HepG2 (cell line): ENCODE measurements around the gene SLC16A5. TPM values are rescaled to one million over a fixed set of nuclear protein-coding genes. Genes with fewer than 3 reads are reported as not detected.

Experiments
- ATF5 ChIP-seq: sonication (generic); formaldehyde crosslinking; IDR thresholded peaks from 2 replicates; pipeline ENCODE4 v1.4.0; 2020; ENCODE audit warnings: mild to moderate bottlenecking, low read depth, missing genetic modification reagents
- HNF1A ChIP-seq, 2 experiments: sonication (generic) in 1 of 2; formaldehyde crosslinking in 1 of 2; IDR thresholded peaks; 2 replicates each; pipeline versions ENCODE4 v1.4.0 to v1.6.1; 2016 to 2020; ENCODE audit warnings: borderline replicate concordance in 1 of 2, low read depth in 1 of 2, mild to moderate bottlenecking in 1 of 2, missing genetic modification reagents in 1 of 2
- NFAT5 ChIP-seq: sonication (generic); formaldehyde crosslinking; IDR thresholded peaks from 2 replicates; pipeline ENCODE4 v1.4.0; 2020; ENCODE audit warnings: missing genetic modification reagents
- NFYC ChIP-seq: IDR thresholded peaks from 2 replicates; pipeline ENCODE4 v1.6.1; 2016; ENCODE audit warnings: missing genetic modification reagents, missing compliant biosample characterization
- RBM39 ChIP-seq: fragments of 200-400 bp; formaldehyde crosslinking; IDR thresholded peaks from one replicate; pipeline ENCODE4 v1.6.1; 2018; ENCODE audit warnings: antibody characterized with exemption, mild to moderate bottlenecking, low read depth, low read length; ENCODE audit not compliant: poor library complexity, severe bottlenecking
- REL ChIP-seq: sonication (generic); formaldehyde crosslinking; conservative IDR thresholded peaks from 2 replicates; pipeline ENCODE4 v1.8.0; 2022; ENCODE audit warnings: mild to moderate bottlenecking, missing genetic modification reagents, moderate library complexity
- RFX5 ChIP-seq: IDR thresholded peaks from 2 replicates; pipeline ENCODE4 v1.6.1; 2011; ENCODE audit warnings: low read depth, low read length, improper control_type of control experiment
- TERF1 ChIP-seq: sonication (generic); formaldehyde crosslinking; IDR thresholded peaks from 2 replicates; pipeline ENCODE4 v1.8.0; 2022; ENCODE audit warnings: mild to moderate bottlenecking, missing genetic modification reagents, moderate library complexity
- ZBTB3 ChIP-seq: sonication (generic); formaldehyde crosslinking; IDR thresholded peaks from 2 replicates; pipeline ENCODE4 v1.4.0; 2020; ENCODE audit warnings: low read depth, mild to moderate bottlenecking, moderate library complexity, missing genetic modification reagents, borderline replicate concordance
- polyA plus RNA-seq, 8 experiments: library from polyadenylated mRNA; depleted of rRNA in 3 of 8; stranded (reverse) in 7 of 8; unstranded in 1 of 8; fragments of >200 nt; fragmentation: Illumina TruSeq in 4 of 8; extraction: Trizol in 4 of 8; gene quantifications; 2 replicates each; pipeline versions ENCODE4 v1.2.1 to v1.2.3, GENCODE V29; 2011 to 2016; ENCODE audit warnings: low read depth in 4 of 8, missing spikeins in 1 of 8, mixed read lengths in 1 of 8; ENCODE audit not compliant: insufficient read depth in 1 of 8
- total RNA-seq, 5 experiments: library from RNA; depleted of rRNA; stranded (reverse); fragments of >200 nt; fragmentation: Illumina TruSeq; extraction: Trizol; gene quantifications; 2 replicates each; pipeline ENCODE4 v1.2.3, GENCODE V29; 2016; ENCODE audit warnings: low read depth in 1 of 5
- TF ChIP-seq, protein P1 (sequence below): IDR thresholded peaks from 2 replicates; pipeline ENCODE4 v1.6.1; 2016
- TF ChIP-seq, protein P2 (sequence below): IDR thresholded peaks from 2 replicates; pipeline ENCODE4 v1.6.1; 2016; ENCODE audit warnings: control low read depth

The SLC16A5 gene
- total and polyA plus RNA-seq, 2 of the 13 experiments (the other 11 are each of a cell fraction or from before 2014, with no cell fraction given), result 0.69 to 5.6 TPM

- TF ChIP-seq NFAT5 (CRISPR knock-in tag) (no peak; the same call in 1 of the 2 replicates), HNF1A (IDR thresholded peaks at IDR 0.05; ENCODE audit: low read depth) (no peak), HNF1A (CRISPR knock-in tag; IDR thresholded peaks at IDR 0.05; ENCODE audit: borderline replicate concordance) (peak; percentile 61; the same call in 1 of the 2 replicates), RFX5 (peak; percentile 46; the same call in 1 of the 2 replicates), ATF5 (CRISPR knock-in tag) (no peak), REL (CRISPR knock-in tag) (0 out of 2 replicates have a peak, but pooled peaks have one; percentile 13), RBM39 (peak; percentile 100), NFYC (CRISPR knock-in tag) (peak; percentile 100), TERF1 (no peak), ZBTB3 (CRISPR knock-in tag) (no peak; the same call in 1 of the 2 replicates)
- TF ChIP-seq, protein P1, sequence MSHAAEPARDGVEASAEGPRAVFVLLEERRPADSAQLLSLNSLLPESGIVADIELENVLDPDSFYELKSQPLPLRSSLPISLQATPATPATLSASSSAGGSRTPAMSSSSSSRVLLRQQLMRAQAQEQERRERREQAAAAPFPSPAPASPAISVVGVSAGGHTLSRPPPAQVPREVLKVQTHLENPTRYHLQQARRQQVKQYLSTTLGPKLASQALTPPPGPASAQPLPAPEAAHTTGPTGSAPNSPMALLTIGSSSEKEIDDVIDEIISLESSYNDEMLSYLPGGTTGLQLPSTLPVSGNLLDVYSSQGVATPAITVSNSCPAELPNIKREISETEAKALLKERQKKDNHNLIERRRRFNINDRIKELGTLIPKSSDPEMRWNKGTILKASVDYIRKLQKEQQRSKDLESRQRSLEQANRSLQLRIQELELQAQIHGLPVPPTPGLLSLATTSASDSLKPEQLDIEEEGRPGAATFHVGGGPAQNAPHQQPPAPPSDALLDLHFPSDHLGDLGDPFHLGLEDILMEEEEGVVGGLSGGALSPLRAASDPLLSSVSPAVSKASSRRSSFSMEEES, result peak; percentile 54
- TF ChIP-seq, protein P2, sequence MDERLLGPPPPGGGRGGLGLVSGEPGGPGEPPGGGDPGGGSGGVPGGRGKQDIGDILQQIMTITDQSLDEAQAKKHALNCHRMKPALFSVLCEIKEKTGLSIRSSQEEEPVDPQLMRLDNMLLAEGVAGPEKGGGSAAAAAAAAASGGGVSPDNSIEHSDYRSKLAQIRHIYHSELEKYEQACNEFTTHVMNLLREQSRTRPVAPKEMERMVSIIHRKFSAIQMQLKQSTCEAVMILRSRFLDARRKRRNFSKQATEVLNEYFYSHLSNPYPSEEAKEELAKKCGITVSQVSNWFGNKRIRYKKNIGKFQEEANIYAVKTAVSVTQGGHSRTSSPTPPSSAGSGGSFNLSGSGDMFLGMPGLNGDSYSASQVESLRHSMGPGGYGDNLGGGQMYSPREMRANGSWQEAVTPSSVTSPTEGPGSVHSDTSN (CRISPR knock-in tag), result peak; percentile 93
These were observed 66.7 kb downstream of the SLC16A5 start, which contains the start of gene JPT1 (continued) for GRCh38 chr17:75154195-75155106.
